Sigmoid colon (tissue), 7 donors: ENCODE measurements around the gene PDYN. TPM values are rescaled to one million over a fixed set of nuclear protein-coding genes. Genes with fewer than 3 reads are reported as not detected.

Experiments used
- DNase-seq: peaks from one replicate; pipeline ENCODE4 v3.0.0-alpha.2; 2019
- H3K27ac ChIP-seq, 4 donors: fragments of 200-600 bp; sonication (generic); one replicate each; pipeline ENCODE4 v1.5.1; 2016 to 2019; ENCODE audit warnings: mild to moderate bottlenecking in 1 of 4
- H3K27me3 ChIP-seq, 3 donors: fragments of 200-600 bp; sonication (generic); one replicate each; pipeline ENCODE4 v1.5.1; 2019; ENCODE audit warnings: mild to moderate bottlenecking in 1 of 3
- H3K36me3 ChIP-seq, 4 donors: fragments of 200-600 bp; sonication (generic); one replicate each; pipeline ENCODE4 v1.5.1; 2016 to 2019
- H3K4me1 ChIP-seq, 4 donors: fragments of 200-600 bp; sonication (generic); one replicate each; pipeline ENCODE4 v1.5.1; 2017 to 2019
- H3K4me3 ChIP-seq, 4 donors: fragments of 200-600 bp; sonication (generic); one replicate each; pipeline ENCODE4 v1.5.1; 2017 to 2019; ENCODE audit warnings: mild to moderate bottlenecking in 2 of 4, moderate library complexity in 1 of 4
- H3K9me3 ChIP-seq, 4 donors: fragments of 200-600 bp in 3 of 4; sonication (generic) in 3 of 4; one replicate each; pipeline versions ENCODE4 v1.5.1 to v1.6.1; 2013 to 2019
- EP300 ChIP-seq, 4 donors: sonication (generic); formaldehyde crosslinking; IDR thresholded peaks; one replicate each; pipeline ENCODE4 v1.6.1; 2017; ENCODE audit warnings: antibody characterized with exemption in 4 of 4
- POLR2A ChIP-seq, 2 donors: fragments of 450-650 bp; IDR thresholded peaks; one replicate each; pipeline ENCODE4 v1.6.1; 2016; ENCODE audit warnings: antibody characterized with exemption in 2 of 2, mild to moderate bottlenecking in 2 of 2, moderate library complexity in 2 of 2
- POLR2AphosphoS5 ChIP-seq, 4 donors: sonication (generic); formaldehyde crosslinking; IDR thresholded peaks; one replicate each; pipeline ENCODE4 v1.6.1; 2017; ENCODE audit warnings: antibody characterized with exemption in 4 of 4
- WGBS, 2 donors: extraction: QIAGEN DNeasy Blood & Tissue Kit; methylation state at CpG; one replicate each; pipeline ENCODE4 v1.1.7; 2013; 5-methylcytosine and 5-hydroxymethylcytosine counted together
- intact Hi-C: fragments of 100-400 bp; cut with DNase I; formaldehyde crosslinking; loops from one replicate; pipeline ENCODE4 v1.15.1; 2023
- polyA plus RNA-seq, 3 donors: library from polyadenylated mRNA; stranded (reverse); fragments of 200-250 nt; gene quantifications; one replicate each; pipeline ENCODE4 v1.2.3, GENCODE V29; 2013
- total RNA-seq, 4 donors: library from RNA; depleted of rRNA; stranded (reverse); fragments of >200 nt; gene quantifications; one replicate each; pipeline ENCODE4 v1.1.0, GENCODE V29; 2016
- TF ChIP-seq, protein P1 (sequence below), 4 experiments: fragments of 450-650 bp in 3 of 4; fragments of 200-600 bp in 1 of 4; IDR thresholded peaks; one replicate each; pipeline ENCODE4 v1.5.1; 2016 to 2019; ENCODE audit warnings: antibody characterized with exemption in 4 of 4, mild to moderate bottlenecking in 3 of 4, moderate library complexity in 2 of 4
- donor health status: healthy with polysubstance abuse.
- donor health status: Bipolar disorder and iron deficiency.
- donor health status: healthy.

PDYN gene
- total and polyA plus RNA-seq, 7 donors, result not detected

- Histone ChIP-seq H3K36me3 (no peaks in the 10 kb centered on the region), H3K4me3 (no peak overlapping the region), H3K4me1 (no peaks in the 10 kb centered on the region), H3K9me3 (no peaks in the 10 kb centered on the region), H3K27ac (no peak overlapping the region), H3K27me3 (peaks cover 0 to 13% (median 0%) of the 10 kb centered on the region in 3 donors)
- no peak for TF ChIP-seq POLR2AphosphoS5 (IDR thresholded peaks at IDR 0.05)
- TF ChIP-seq EP300 (IDR thresholded peaks at IDR 0.05), result no peak
- no peak for TF ChIP-seq POLR2A (IDR thresholded peaks at IDR 0.05)
- TF ChIP-seq, protein P1, sequence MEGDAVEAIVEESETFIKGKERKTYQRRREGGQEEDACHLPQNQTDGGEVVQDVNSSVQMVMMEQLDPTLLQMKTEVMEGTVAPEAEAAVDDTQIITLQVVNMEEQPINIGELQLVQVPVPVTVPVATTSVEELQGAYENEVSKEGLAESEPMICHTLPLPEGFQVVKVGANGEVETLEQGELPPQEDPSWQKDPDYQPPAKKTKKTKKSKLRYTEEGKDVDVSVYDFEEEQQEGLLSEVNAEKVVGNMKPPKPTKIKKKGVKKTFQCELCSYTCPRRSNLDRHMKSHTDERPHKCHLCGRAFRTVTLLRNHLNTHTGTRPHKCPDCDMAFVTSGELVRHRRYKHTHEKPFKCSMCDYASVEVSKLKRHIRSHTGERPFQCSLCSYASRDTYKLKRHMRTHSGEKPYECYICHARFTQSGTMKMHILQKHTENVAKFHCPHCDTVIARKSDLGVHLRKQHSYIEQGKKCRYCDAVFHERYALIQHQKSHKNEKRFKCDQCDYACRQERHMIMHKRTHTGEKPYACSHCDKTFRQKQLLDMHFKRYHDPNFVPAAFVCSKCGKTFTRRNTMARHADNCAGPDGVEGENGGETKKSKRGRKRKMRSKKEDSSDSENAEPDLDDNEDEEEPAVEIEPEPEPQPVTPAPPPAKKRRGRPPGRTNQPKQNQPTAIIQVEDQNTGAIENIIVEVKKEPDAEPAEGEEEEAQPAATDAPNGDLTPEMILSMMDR (IDR thresholded peaks at IDR 0.05), result no peak
- WGBS, 2 donors, result 34 to 65% methylated on average over 3 of the region's 3 CpGs
- no peak for DNase-seq
- intact Hi-C loops, result no loop called here
These were observed 6.0 kb downstream of the PDYN start for GRCh38 chr20:1987826-1988225.

DNA sequence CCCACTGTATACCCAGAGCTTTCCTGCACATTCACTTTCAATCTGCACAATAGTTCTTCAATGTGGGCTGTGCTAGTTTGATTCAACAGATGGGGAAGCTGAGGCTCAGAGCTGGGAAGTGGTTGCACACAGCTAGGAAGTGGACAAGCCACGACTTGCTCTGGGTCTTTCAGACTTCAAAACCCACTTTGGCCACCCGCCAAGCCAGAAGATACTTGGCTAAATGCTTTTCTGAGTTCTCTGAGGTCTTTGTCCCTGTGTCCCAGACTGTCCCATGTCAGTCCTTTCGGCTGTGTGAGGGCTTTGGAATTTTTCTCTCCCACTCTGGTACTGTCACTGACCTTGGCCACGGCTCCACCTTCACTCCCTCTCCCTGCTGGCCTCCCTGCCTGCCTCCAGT, 10.6 kb downstream of the PDYN start:
- Histone ChIP-seq H3K36me3 (no peaks in the 10 kb centered on the region), H3K9me3 (no peaks in the 10 kb centered on the region), H3K4me3 (no peak overlapping the region), H3K27ac (no peak overlapping the region), H3K27me3 (peaks cover 0 to 28% (median 7%) of the 10 kb centered on the region in 3 donors), H3K4me1 (no peaks in the 10 kb centered on the region)
- intact Hi-C loops, result no loop called here
- DNase-seq, result no peak
- WGBS, 2 donors, result 40 to 54% methylated on average over 4 of the region's 4 CpGs
- TF ChIP-seq, protein P1 (IDR thresholded peaks at IDR 0.05), result no peak
- TF ChIP-seq POLR2A (IDR thresholded peaks at IDR 0.05), result no peak
- TF ChIP-seq EP300 (IDR thresholded peaks at IDR 0.05), result no peak
- no peak for TF ChIP-seq POLR2AphosphoS5 (IDR thresholded peaks at IDR 0.05)

DNA sequence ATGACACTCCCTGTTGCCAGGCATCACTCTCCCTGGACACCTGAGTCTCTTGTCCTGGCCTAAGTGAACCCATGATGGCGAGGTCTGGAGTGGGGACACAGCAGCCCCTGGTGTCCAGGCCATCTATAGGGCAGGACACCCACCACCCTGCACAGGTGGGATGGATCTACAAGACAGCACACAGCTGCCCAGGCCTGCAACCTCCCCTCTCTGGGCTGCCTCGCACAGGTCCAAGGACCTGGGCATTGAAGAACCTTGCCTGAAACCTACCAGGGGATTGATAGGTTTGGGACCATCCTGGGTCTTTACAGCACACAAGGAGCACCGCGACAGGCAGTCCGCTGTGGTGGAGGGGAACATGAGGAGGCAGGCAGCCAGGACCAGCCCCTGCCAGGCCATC, 11.2 kb downstream of the PDYN start:
- Histone ChIP-seq H3K36me3 (no peaks in the 10 kb centered on the region), H3K27me3 (peaks cover 0 to 28% (median 7%) of the 10 kb centered on the region in 3 donors), H3K27ac (no peak overlapping the region), H3K4me3 (no peak overlapping the region), H3K9me3 (no peaks in the 10 kb centered on the region), H3K4me1 (no peaks in the 10 kb centered on the region)
- intact Hi-C loops, result no loop called here
- TF ChIP-seq EP300 (IDR thresholded peaks at IDR 0.05), result no peak
- TF ChIP-seq, protein P1 (IDR thresholded peaks at IDR 0.05), result no peak
- no peak for TF ChIP-seq POLR2A (IDR thresholded peaks at IDR 0.05)
- no peak for TF ChIP-seq POLR2AphosphoS5 (IDR thresholded peaks at IDR 0.05)
- DNase-seq, result no peak
- 85 to 86% methylated on average over 5 of the region's 5 CpGs for WGBS, 2 donors

DNA sequence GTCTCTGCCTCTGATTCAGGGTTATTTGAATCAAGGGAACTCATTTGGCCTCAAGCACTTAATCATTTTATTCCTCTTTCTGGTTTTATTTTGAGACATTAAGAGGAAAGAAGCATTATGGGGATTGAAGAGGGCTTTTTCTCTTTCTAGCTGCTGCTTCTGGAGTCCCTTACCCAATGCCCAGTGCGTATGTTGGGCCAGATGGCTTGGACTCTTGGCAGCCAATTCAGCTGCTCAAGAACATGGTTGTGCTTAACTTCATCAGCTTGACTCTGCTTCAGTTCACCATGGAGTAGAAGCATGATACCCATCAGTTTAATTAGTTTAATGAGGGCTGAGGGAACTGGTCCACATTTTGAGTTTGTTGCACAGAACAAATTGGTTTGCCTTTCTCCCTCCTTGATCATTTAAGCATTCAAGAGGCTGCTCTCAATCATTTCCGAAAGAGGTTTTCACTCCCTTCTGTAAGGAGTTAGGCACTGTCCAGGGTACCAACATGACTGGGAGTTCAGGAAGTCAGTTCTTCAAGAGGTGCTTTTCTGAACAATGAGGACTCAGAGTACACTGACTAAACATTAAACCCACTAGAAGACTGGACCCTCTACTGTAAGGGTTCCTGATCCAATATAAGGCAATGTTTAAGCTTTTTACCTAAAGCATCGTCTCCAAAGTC, 14.6 kb downstream of the PDYN start:
- Histone ChIP-seq H3K27me3 (peaks cover 0 to 28% (median 7%) of the 10 kb centered on the region in 3 donors), H3K4me1 (no peaks in the 10 kb centered on the region), H3K36me3 (no peaks in the 10 kb centered on the region), H3K9me3 (no peaks in the 10 kb centered on the region), H3K4me3 (no peak overlapping the region), H3K27ac (no peak overlapping the region)
- intact Hi-C loops, result no loop called here
- WGBS, 2 donors, result 50 to 65% methylated on average over 3 of the region's 3 CpGs
- peak; percentile 2 for DNase-seq
- no peak for TF ChIP-seq POLR2AphosphoS5 (IDR thresholded peaks at IDR 0.05)
- no peak for TF ChIP-seq EP300 (IDR thresholded peaks at IDR 0.05)

DNA sequence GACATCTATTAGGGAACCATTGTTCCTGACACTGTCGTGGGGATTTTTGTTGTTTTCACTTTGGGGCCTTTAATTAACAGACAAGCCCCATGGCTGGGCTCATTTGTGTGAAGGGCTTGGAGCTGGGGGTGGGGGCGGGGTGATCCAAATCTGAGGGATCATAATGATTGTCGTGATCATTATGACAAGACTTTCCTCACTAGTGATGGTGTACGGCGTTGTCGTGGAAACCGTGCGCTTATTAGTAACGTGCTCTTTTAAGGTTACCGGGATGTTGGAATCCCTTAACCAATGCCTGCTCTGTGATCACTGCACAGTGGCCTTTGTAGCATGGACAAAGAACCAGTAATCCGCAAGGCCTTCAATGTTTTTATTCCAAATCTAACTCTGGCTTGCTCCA, 18.6 kb downstream of the PDYN start:
- intact Hi-C loops, result no loop called here
- WGBS, 2 donors, result 91 to 92% methylated on average over 11 of the region's 11 CpGs
- H3K27me3 ChIP-seq, result peaks cover 0 to 29% (median 4%) of the 10 kb centered on the region in 3 donors
- TF ChIP-seq EP300 (IDR thresholded peaks at IDR 0.05) (no peak), POLR2AphosphoS5 (IDR thresholded peaks at IDR 0.05) (no peak), POLR2A (IDR thresholded peaks at IDR 0.05) (no peak)
- TF ChIP-seq, protein P1 (IDR thresholded peaks at IDR 0.05), result no peak
- no peaks in the 10 kb centered on the region for H3K4me1 ChIP-seq
- no peak for DNase-seq
- H3K27ac ChIP-seq, result no peak overlapping the region
- H3K9me3 ChIP-seq, result no peaks in the 10 kb centered on the region
- H3K4me3 ChIP-seq, result no peak overlapping the region
- no peaks in the 10 kb centered on the region for H3K36me3 ChIP-seq
